Gastrocnemius medialis (tissue), 4 donors: ENCODE results near the gene SON.

Experiments used
- POLR2A ChIP-seq, 2 donors: fragments of 450-650 bp; IDR thresholded peaks; one replicate each; pipeline ENCODE4 v1.6.1; 2017; ENCODE audit warnings: antibody characterized with exemption in 2 of 2, mild to moderate bottlenecking in 2 of 2, moderate library complexity in 2 of 2
- TF ChIP-seq, protein P1 (sequence below), 5 experiments: fragments of 450-650 bp in 3 of 5; fragments of 200-600 bp in 2 of 5; sonication (generic) in 2 of 5; IDR thresholded peaks in 4 of 5; conservative IDR thresholded peaks in 1 of 5; 1 replicate in 4 of 5; 2 replicates in 1 of 5; pipeline ENCODE4 v1.5.1; 2016 to 2019; ENCODE audit warnings: antibody characterized with exemption in 5 of 5, mild to moderate bottlenecking in 3 of 5, moderate library complexity in 3 of 5

DNA sequence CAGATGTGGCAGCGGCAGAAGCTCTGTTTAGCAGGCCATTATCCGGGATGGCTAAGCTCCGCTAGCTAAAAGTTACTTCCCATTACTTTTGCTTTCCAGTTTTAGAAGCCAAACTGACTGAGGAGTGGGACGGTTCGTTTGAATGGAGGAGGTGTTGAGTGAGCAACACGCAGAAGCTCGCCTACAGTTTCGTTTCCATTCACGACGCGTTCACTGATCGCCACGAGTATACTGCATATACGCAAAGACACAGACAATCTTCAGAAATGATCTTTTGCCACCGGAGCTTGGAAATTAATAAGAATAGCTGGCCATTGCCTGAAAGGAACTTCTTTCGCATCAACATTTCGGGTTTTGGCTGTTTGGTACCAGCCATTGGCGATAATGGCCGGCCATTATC is 14.6 kb downstream of the SON start:
- TF ChIP-seq, protein P1, sequence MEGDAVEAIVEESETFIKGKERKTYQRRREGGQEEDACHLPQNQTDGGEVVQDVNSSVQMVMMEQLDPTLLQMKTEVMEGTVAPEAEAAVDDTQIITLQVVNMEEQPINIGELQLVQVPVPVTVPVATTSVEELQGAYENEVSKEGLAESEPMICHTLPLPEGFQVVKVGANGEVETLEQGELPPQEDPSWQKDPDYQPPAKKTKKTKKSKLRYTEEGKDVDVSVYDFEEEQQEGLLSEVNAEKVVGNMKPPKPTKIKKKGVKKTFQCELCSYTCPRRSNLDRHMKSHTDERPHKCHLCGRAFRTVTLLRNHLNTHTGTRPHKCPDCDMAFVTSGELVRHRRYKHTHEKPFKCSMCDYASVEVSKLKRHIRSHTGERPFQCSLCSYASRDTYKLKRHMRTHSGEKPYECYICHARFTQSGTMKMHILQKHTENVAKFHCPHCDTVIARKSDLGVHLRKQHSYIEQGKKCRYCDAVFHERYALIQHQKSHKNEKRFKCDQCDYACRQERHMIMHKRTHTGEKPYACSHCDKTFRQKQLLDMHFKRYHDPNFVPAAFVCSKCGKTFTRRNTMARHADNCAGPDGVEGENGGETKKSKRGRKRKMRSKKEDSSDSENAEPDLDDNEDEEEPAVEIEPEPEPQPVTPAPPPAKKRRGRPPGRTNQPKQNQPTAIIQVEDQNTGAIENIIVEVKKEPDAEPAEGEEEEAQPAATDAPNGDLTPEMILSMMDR (IDR thresholded peaks at IDR 0.05 in 4 of 5, conservative IDR thresholded peaks at IDR 0.05 in 1 of 5), result no peak
- TF ChIP-seq POLR2A (IDR thresholded peaks at IDR 0.05), result no peak
